ENCODE data around the gene PMEL.

GRCh38 chr12:55942055-55942454 lies 23.8 kb downstream of the PMEL start:
- TF ChIP-seq CTCF (IDR thresholded peaks at IDR 0.05; ENCODE audit: poor library complexity) (no peak), EZH2 (IDR thresholded peaks at IDR 0.05; ENCODE audit: borderline replicate concordance) (no peak)
